BLaER1 (cell line): Measurements from ENCODE around the gene SLX9.

Experiments used
- H3K27ac ChIP-seq: shearing (Covaris generic); formaldehyde crosslinking; 2 replicates; pipeline ENCODE4 v1.8.1; 2022
- H3K27me3 ChIP-seq: shearing (Covaris generic); formaldehyde crosslinking; 2 replicates; pipeline ENCODE4 v1.8.1; 2022
- H3K36me3 ChIP-seq: shearing (Covaris generic); formaldehyde crosslinking; 2 replicates; pipeline ENCODE4 v1.8.1; 2022
- H3K4me1 ChIP-seq: shearing (Covaris generic); formaldehyde crosslinking; 2 replicates; pipeline ENCODE4 v1.8.1; 2022
- H3K4me2 ChIP-seq: shearing (Covaris generic); formaldehyde crosslinking; 2 replicates; pipeline ENCODE4 v1.8.1; 2022
- H3K4me3 ChIP-seq: shearing (Covaris generic); formaldehyde crosslinking; 2 replicates; pipeline ENCODE4 v1.8.1; 2022
- H3K9ac ChIP-seq: shearing (Covaris generic); formaldehyde crosslinking; 2 replicates; pipeline ENCODE4 v1.8.1; 2022
- H3K9me3 ChIP-seq: shearing (Covaris generic); formaldehyde crosslinking; 2 replicates; pipeline ENCODE4 v1.8.1; 2022
- H4K20me1 ChIP-seq: shearing (Covaris generic); formaldehyde crosslinking; 2 replicates; pipeline ENCODE4 v1.8.1; 2022
- Cebpa-rat ChIP-seq: shearing (Covaris generic); IDR thresholded peaks from 2 replicates; pipeline ENCODE4 v1.8.1; 2022

SLX9 gene, protein sequence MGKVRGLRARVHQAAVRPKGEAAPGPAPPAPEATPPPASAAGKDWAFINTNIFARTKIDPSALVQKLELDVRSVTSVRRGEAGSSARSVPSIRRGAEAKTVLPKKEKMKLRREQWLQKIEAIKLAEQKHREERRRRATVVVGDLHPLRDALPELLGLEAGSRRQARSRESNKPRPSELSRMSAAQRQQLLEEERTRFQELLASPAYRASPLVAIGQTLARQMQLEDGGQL

DNA sequence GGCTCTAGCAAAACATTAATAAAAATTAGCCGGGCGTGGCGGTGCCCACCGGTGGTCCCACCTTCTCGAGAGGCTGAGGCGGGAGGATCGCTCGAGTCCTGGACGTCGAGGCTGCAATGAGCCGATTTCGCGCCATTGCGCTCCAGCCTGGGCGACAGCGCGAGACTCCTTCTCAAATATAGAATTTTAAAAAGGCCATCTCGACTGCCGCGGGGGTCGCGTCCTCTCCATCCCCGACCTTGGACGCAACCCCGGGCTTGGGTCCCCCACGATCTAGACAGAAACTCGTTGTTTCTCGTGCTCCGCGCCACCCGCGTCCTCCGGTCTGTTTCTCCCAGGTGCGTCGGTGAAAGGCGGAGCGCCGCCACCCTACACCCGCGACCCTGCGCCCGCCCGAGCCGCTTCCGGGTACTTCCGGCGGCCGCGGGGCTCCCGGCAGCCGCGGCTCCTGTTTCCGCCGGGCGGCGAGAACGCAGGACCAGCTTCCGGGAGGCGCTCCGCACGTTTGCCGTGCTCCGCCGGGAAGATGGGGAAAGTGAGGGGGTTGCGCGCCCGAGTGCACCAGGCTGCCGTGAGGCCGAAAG is at the start of gene SLX9:
TSS of gene SLX9 (plus strand) at position 498 of the 584 bp plus-strand sequence. CDS start at position 527, 29 bp downstream.
- H3K9me3 ChIP-seq = no peaks in the 10 kb centered on the region
- H3K27ac ChIP-seq = peak within 1 kb of the TSS; percentile 91
- peak within 1 kb of the TSS; percentile 90 for H3K4me2 ChIP-seq
- peak within 1 kb of the TSS; percentile 94 for H3K4me3 ChIP-seq
- TF ChIP-seq Cebpa-rat = no peak
- peaks cover 67% of the 10 kb centered on the region for H3K4me1 ChIP-seq
- H3K36me3 ChIP-seq = peaks cover 29% of the 10 kb centered on the region
- peak within 1 kb of the TSS; percentile 89 for H3K9ac ChIP-seq
- peaks cover 52% of the 10 kb centered on the region for H4K20me1 ChIP-seq
- peaks cover 3% of the 10 kb centered on the region; the same call in 1 of the 2 replicates for H3K27me3 ChIP-seq

DNA sequence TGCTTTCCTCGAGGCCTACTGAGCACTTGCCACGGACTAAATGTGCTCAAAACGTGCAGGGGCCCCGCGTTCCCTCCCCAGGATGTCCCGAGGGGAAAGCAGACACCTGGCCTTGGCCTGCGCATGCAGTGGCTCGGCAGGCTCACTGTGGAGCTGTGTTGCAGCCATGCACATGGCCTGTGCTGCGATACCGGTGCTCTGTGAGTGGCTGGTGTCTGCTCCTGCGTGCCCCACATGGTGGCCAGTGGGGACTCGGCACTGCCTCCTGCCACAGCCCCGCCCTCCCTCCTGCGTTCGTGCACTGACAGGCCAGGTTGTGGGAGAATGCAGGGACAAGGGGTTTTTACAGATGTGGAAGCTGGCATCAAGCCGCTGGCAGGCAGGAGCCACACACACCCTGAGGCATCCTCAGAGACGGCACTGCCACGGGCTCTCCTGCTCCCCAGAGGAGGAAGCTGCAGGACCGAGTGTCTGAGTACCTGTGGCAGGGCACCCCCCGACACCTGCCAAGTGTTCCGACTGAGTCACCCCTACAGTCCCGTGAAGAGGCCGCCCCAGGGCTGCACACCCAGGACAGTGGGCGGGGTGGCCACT is 49.4 kb upstream of the SLX9 start:
- Histone ChIP-seq H3K27ac (no peak overlapping the region), H3K9ac (no peak overlapping the region), H3K4me2 (peak overlapping the region; percentile 81), H3K36me3 (peaks cover 14% of the 10 kb centered on the region; the same call in 1 of the 2 replicates), H3K27me3 (no peaks in the 10 kb centered on the region), H4K20me1 (0 out of 2 replicates have a peak, but pooled peaks cover 35% of the 10 kb centered on the region), H3K9me3 (no peaks in the 10 kb centered on the region), H3K4me1 (peaks cover 80% of the 10 kb centered on the region), H3K4me3 (no peak overlapping the region)
- no peak for TF ChIP-seq Cebpa-rat

DNA sequence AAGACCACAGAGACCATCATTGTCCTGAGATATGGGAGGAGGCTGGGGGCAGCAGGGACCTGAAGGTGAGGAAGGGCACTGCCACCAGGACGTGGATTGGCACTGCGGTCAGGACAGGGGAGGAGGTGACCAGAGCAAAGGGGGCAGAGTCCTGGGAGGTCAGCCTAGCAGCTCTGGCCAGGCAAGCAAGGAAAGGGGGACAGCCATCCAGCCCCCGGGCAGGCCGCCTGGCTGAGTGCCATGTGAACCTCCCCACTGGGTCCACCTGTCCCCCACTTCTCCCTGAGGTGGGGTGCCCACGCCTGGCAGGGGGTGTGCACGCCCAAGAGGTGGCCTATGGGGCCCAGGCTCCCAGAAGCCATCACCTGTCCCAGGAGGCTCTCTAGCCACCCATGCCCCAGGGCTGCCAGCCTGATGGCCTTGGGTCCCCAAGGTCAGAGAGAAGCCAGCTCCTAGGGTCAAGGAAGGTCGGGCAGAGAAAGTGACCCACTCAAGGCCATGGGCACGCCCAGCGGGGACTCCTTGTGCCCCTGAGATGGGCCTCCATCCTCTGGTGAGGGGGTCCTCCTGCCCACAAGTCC is 48.8 kb upstream of the SLX9 start:
- TF ChIP-seq Cebpa-rat = no peak
- no peaks in the 10 kb centered on the region for H3K9me3 ChIP-seq
- peaks cover 81% of the 10 kb centered on the region for H3K4me1 ChIP-seq
- H3K27ac ChIP-seq = no peak overlapping the region
- H4K20me1 ChIP-seq = 0 out of 2 replicates have a peak, but pooled peaks cover 35% of the 10 kb centered on the region
- peaks cover 10% of the 10 kb centered on the region; the same call in 1 of the 2 replicates for H3K36me3 ChIP-seq
- H3K9ac ChIP-seq = no peak overlapping the region
- H3K4me3 ChIP-seq = no peak overlapping the region
- no peaks in the 10 kb centered on the region for H3K27me3 ChIP-seq
- peak overlapping the region; percentile 81 for H3K4me2 ChIP-seq

GRCh38 chr21:44891631-44892031 is 48.2 kb upstream of the SLX9 start:
- Histone ChIP-seq H3K27ac (no peak overlapping the region), H4K20me1 (0 out of 2 replicates have a peak, but pooled peaks cover 35% of the 10 kb centered on the region)
- TF ChIP-seq Cebpa-rat = no peak

DNA sequence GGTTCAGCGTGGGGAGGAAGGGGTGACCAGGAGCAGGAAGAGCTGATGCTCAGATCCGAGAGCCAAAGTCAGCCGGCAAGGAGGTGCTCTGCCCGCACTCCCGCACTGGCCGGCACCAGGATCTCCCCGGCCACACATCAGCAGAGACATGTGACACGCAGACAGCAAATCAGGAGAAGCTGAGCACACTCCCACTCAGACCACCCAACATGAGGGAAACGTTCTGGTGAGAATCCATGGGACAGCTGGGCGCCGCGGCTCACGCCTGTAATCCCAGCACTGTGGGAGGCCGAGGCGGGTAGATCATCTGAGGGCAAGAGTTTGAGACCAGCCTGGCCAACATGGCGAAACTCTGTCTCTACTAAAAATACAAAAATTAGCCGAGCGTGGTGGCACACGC is 47.7 kb upstream of the SLX9 start:
- TF ChIP-seq Cebpa-rat = no peak

More at GRCh38 chr21:44891631-44892031, 48.2 kb upstream of the SLX9 start:
- no peak overlapping the region for H3K9ac ChIP-seq
- H3K36me3 ChIP-seq = peaks cover 4% of the 10 kb centered on the region; the same call in 1 of the 2 replicates
- H3K27me3 ChIP-seq = no peaks in the 10 kb centered on the region
- H3K4me1 ChIP-seq = peaks cover 81% of the 10 kb centered on the region
- peak overlapping the region; percentile 40 for H3K4me2 ChIP-seq
- no peak overlapping the region for H3K4me3 ChIP-seq
- no peaks in the 10 kb centered on the region for H3K9me3 ChIP-seq

DNA sequence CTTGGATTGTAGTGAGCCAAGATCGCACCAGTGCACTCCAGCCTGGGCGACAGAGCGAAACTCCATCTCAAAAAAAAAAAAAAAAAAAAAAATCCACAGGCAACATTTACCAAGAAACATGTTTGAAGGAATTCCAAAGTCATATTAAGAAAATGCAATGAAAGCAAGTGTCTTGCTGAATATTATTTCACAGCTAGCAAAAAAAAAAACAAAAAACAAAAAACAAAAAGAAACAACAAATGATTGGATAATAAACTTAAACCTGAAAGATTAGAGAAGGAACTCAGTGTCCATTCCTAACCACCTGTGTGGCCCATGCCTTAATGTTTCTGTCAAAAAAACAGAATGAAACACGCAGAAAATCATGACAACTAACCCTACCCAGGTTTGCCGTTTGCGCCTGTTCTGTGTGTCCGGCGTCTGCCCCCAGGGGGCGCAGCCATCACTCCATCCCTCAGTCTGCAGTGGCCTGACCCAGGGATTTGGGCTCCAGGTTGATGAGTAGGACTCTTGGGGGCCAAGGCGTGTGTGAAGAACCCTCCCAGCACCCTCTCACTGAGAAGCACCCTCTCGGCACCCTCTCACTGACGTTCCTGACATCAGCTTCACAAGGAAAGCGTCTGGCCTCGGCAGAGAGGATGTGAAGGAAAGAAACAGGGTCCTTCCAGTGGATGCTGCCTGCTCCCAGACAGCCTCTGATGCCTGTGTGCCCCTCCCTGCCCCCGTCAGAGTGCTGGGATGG is 47.1 kb upstream of the SLX9 start:
- Histone ChIP-seq H3K27ac (no peak overlapping the region), H4K20me1 (0 out of 2 replicates have a peak, but pooled peaks cover 26% of the 10 kb centered on the region), H3K9ac (no peak overlapping the region), H3K9me3 (no peaks in the 10 kb centered on the region), H3K27me3 (no peaks in the 10 kb centered on the region), H3K4me3 (no peak overlapping the region), H3K36me3 (peaks cover 3% of the 10 kb centered on the region; the same call in 1 of the 2 replicates), H3K4me2 (peak overlapping the region; percentile 40), H3K4me1 (peaks cover 83% of the 10 kb centered on the region)
- no peak for TF ChIP-seq Cebpa-rat

More for the DNA sequence above, 47.7 kb upstream of the SLX9 start:
- Histone ChIP-seq H3K27ac (no peak overlapping the region), H3K9me3 (no peaks in the 10 kb centered on the region), H4K20me1 (0 out of 2 replicates have a peak, but pooled peaks cover 32% of the 10 kb centered on the region), H3K27me3 (no peaks in the 10 kb centered on the region), H3K36me3 (no peaks in the 10 kb centered on the region; the same call in 1 of the 2 replicates), H3K4me1 (peaks cover 81% of the 10 kb centered on the region), H3K4me2 (peak overlapping the region; percentile 40), H3K4me3 (no peak overlapping the region), H3K9ac (no peak overlapping the region)

- Histone ChIP-seq H3K4me3 (no peak overlapping the region), H4K20me1 (0 out of 2 replicates have a peak, but pooled peaks cover 21% of the 10 kb centered on the region), H3K4me2 (peak overlapping the region; percentile 40), H3K27ac (no peak overlapping the region), H3K9ac (no peak overlapping the region), H3K27me3 (no peaks in the 10 kb centered on the region), H3K4me1 (peaks cover 83% of the 10 kb centered on the region), H3K36me3 (peaks cover 8% of the 10 kb centered on the region; the same call in 1 of the 2 replicates), H3K9me3 (no peaks in the 10 kb centered on the region)
- no peak for TF ChIP-seq Cebpa-rat
Observed at GRCh38 chr21:44893278-44893556, 46.6 kb upstream of the SLX9 start.

DNA sequence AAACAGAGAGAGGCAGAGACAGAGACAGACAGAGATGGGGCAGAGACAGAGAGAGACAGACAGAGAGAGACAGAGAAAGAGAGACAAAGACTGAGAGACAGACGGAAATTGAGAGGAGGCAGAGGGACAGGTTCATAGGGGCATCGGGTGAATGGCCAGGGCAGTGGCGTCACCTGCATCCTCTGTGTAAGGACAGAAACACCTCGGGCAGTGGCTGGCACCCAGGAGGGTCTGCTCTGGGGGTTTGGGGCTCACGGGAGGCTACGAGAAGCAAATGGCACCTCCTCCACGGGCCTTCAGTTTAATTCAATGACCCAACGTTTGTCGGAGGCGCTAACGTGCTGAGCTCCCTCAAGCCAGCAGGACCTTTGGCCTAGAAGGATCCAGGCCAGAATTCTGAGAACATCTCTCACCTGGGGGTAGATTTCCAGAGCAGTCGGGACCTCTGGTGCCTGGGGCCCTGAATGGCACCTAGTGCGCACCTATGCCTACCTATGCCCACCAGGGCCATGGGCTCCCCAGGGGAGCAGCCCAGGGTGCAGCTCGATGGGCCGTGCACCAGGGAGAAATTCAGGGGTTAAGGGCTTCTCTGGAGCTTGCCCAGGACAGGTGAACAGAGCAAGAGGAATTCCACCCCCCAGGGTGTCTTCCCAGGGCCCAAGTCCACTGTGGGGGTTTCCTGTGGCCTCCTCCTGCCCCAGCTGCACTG is 45.7 kb upstream of the SLX9 start:
- Histone ChIP-seq H3K27ac (no peak overlapping the region), H3K4me2 (peak overlapping the region; percentile 64), H3K4me1 (peaks cover 76% of the 10 kb centered on the region), H3K9me3 (no peaks in the 10 kb centered on the region), H3K4me3 (no peak overlapping the region), H3K27me3 (no peaks in the 10 kb centered on the region), H4K20me1 (0 out of 2 replicates have a peak, but pooled peaks cover 18% of the 10 kb centered on the region), H3K9ac (no peak overlapping the region), H3K36me3 (peaks cover 17% of the 10 kb centered on the region; the same call in 1 of the 2 replicates)
- TF ChIP-seq Cebpa-rat = no peak
